OCI-LY3 (cell line): ENCODE data around the gene KCTD21.

ENCODE experiments used
- H2AFZ ChIP-seq: fragments of 200-600, 300-600 bp; shearing (Covaris generic); 2 replicates; pipeline ENCODE4 v1.6.0; 2014; ENCODE audit warnings: antibody characterized with exemption, low read depth, low read length
- H3K27ac ChIP-seq: fragments of 200-600, 300-600 bp; sonication (generic); 2 replicates; pipeline ENCODE4 v1.5.1; 2014; ENCODE audit warnings: mild to moderate bottlenecking, low read length, moderate library complexity, mixed read lengths
- H3K27me3 ChIP-seq: fragments of 200-600, 300-600 bp; sonication (generic); 2 replicates; pipeline ENCODE4 v1.6.1; 2014; ENCODE audit warnings: low read depth, low read length, mixed read lengths
- H3K36me3 ChIP-seq: fragments of 200-600, 300-600 bp; sonication (generic); replicated peaks from 2 replicates; pipeline ENCODE3; 2014; ENCODE audit warnings: low read depth, low read length, mixed read lengths
- H3K4me1 ChIP-seq: fragments of 300-600, 200-600 bp; sonication (generic); 2 replicates; pipeline ENCODE4 v1.6.1; 2014; ENCODE audit warnings: low read length, mixed read lengths
- H3K4me2 ChIP-seq: fragments of 200-600, 300-600 bp; sonication (generic); 2 replicates; pipeline ENCODE4 v1.6.1; 2014; ENCODE audit warnings: low read length, mixed read lengths
- H3K4me3 ChIP-seq: fragments of 300-600, 200-600 bp; sonication (generic); 2 replicates; pipeline ENCODE4 v1.5.1; 2014; ENCODE audit warnings: antibody characterized with exemption, mild to moderate bottlenecking, low read length, moderate library complexity
- H3K79me2 ChIP-seq: fragments of 300-600, 200-600 bp; shearing (Covaris generic); 2 replicates; pipeline ENCODE4 v1.6.1; 2014; ENCODE audit warnings: mild to moderate bottlenecking, low read length, mixed read lengths
- H3K9ac ChIP-seq: fragments of 300-600, 200-600 bp; shearing (Covaris generic); 2 replicates; pipeline ENCODE4 v1.6.0; 2014; ENCODE audit warnings: mild to moderate bottlenecking, low read length, moderate library complexity
- H3K9me3 ChIP-seq: fragments of 200-600, 300-600 bp; shearing (Covaris generic); 2 replicates; pipeline ENCODE4 v1.6.1; 2014; ENCODE audit warnings: low read length, mixed read lengths; ENCODE audit not compliant: insufficient read depth
- H4K20me1 ChIP-seq: fragments of 200-600, 300-600 bp; sonication (generic); 2 replicates; pipeline ENCODE4 v1.6.1; 2016; ENCODE audit warnings: low read length, mixed read lengths; ENCODE audit not compliant: insufficient read depth
- CTCF ChIP-seq: fragments of 200-600, 300-600 bp; sonication (generic); IDR thresholded peaks from 2 replicates; pipeline ENCODE4 v1.5.1; 2014; ENCODE audit warnings: antibody characterized with exemption, low read length, low read depth
- EZH2phosphoT487 ChIP-seq: fragments of 200-600 bp; shearing (Covaris generic); IDR thresholded peaks from 2 replicates; pipeline ENCODE4 v1.6.1; 2018; ENCODE audit warnings: antibody characterized with exemption, mixed run types, low read depth

KCTD21 gene

GRCh38 chr11:78200061-78200460 is 11.6 kb upstream of the KCTD21 start:
- no peak overlapping the region for H3K4me2 ChIP-seq
- no peaks in the 10 kb centered on the region for H3K27me3 ChIP-seq

GRCh38 chr11:78199653-78200015 is 11.2 kb upstream of the KCTD21 start:
- Histone ChIP-seq H2AFZ (no peak overlapping the region), H3K9me3 (no peaks in the 10 kb centered on the region), H3K79me2 (no peaks in the 10 kb centered on the region), H3K27ac (no peak overlapping the region), H3K36me3 (no peaks in the 10 kb centered on the region), H3K4me2 (no peak overlapping the region), H3K27me3 (no peaks in the 10 kb centered on the region), H4K20me1 (no peaks in the 10 kb centered on the region), H3K4me1 (no peaks in the 10 kb centered on the region), H3K4me3 (no peak overlapping the region), H3K9ac (no peak overlapping the region)
- no peak for TF ChIP-seq CTCF
- no peak for TF ChIP-seq EZH2phosphoT487

More at GRCh38 chr11:78200061-78200460, 11.6 kb upstream of the KCTD21 start:
- H3K9ac ChIP-seq = no peak overlapping the region
- no peaks in the 10 kb centered on the region for H3K36me3 ChIP-seq
- no peak for TF ChIP-seq CTCF
- TF ChIP-seq EZH2phosphoT487 = no peak
- no peaks in the 10 kb centered on the region for H3K4me1 ChIP-seq
- no peaks in the 10 kb centered on the region for H4K20me1 ChIP-seq
- H3K79me2 ChIP-seq = no peaks in the 10 kb centered on the region
- no peaks in the 10 kb centered on the region for H3K9me3 ChIP-seq
- H2AFZ ChIP-seq = no peak overlapping the region
- H3K27ac ChIP-seq = no peak overlapping the region
- H3K4me3 ChIP-seq = no peak overlapping the region

- H3K9me3 ChIP-seq = no peaks in the 10 kb centered on the region
- no peaks in the 10 kb centered on the region for H3K36me3 ChIP-seq
- H3K27ac ChIP-seq = no peak overlapping the region
- H3K4me3 ChIP-seq = no peak overlapping the region
- H4K20me1 ChIP-seq = no peaks in the 10 kb centered on the region
- H3K4me1 ChIP-seq = no peaks in the 10 kb centered on the region
- no peaks in the 10 kb centered on the region for H3K79me2 ChIP-seq
- H2AFZ ChIP-seq = no peak overlapping the region
- TF ChIP-seq CTCF (no peak), EZH2phosphoT487 (no peak)
- H3K4me2 ChIP-seq = no peak overlapping the region
- H3K9ac ChIP-seq = no peak overlapping the region
- H3K27me3 ChIP-seq = no peaks in the 10 kb centered on the region
These were observed 10.7 kb upstream of the KCTD21 start for GRCh38 chr11:78199015-78199652.

- no peaks in the 10 kb centered on the region for H3K36me3 ChIP-seq
- no peak overlapping the region for H3K4me2 ChIP-seq
- H4K20me1 ChIP-seq = no peaks in the 10 kb centered on the region
- TF ChIP-seq EZH2phosphoT487 (no peak), CTCF (no peak)
- no peaks in the 10 kb centered on the region for H3K27me3 ChIP-seq
- no peak overlapping the region for H2AFZ ChIP-seq
- H3K27ac ChIP-seq = no peak overlapping the region
- H3K4me3 ChIP-seq = no peak overlapping the region
- H3K9ac ChIP-seq = no peak overlapping the region
- H3K79me2 ChIP-seq = no peaks in the 10 kb centered on the region
- peaks cover 2% of the 10 kb centered on the region; the same call in 1 of the 2 replicates for H3K4me1 ChIP-seq
- H3K9me3 ChIP-seq = no peaks in the 10 kb centered on the region
These were observed 9.4 kb upstream of the KCTD21 start for GRCh38 chr11:78197816-78198215.
